ENCODE results near the gene ATPAF1. TPM values are rescaled to one million over a fixed set of nuclear protein-coding genes. Genes with fewer than 3 reads are reported as not detected.

Gene ATPAF1
- total RNA-seq, 1 donor from 2014 or later: 79.3 TPM

- no peak overlapping the region for H3K4me2 ChIP-seq
- H3K27ac Mint-ChIP-seq: no peak overlapping the region
- no peak overlapping the region for H3K4me3 ChIP-seq
- H3K9ac ChIP-seq: no peak overlapping the region
- H3K4me3 Mint-ChIP-seq: no peak overlapping the region
- H4K20me1 ChIP-seq (ENCODE audit: low read depth): no peaks in the 10 kb centered on the region
- peaks cover 2% of the 10 kb centered on the region for H3K36me3 Mint-ChIP-seq
- H3K27me3 Mint-ChIP-seq (ENCODE audit: insufficient read depth, low read depth): no peaks in the 10 kb centered on the region
- H3K9me3 ChIP-seq (ENCODE audit: low read depth): no peaks in the 10 kb centered on the region
- TF ChIP-seq EZH2 (IDR thresholded peaks at IDR 0.05) (no peak), EZH2phosphoT487 (IDR thresholded peaks at IDR 0.05) (no peak), CTCF (IDR thresholded peaks at IDR 0.05) (no peak)
- no peaks in the 10 kb centered on the region for H3K27me3 ChIP-seq
- H3K4me1 ChIP-seq: peaks cover 16% of the 10 kb centered on the region
- peaks cover 12% of the 10 kb centered on the region for H3F3A ChIP-seq (ENCODE audit: low read depth)
- H3K9me3 Mint-ChIP-seq: no peaks in the 10 kb centered on the region
- peak; percentile 34 for DNase-seq (ENCODE audit: low spot score)
- H2AFZ ChIP-seq (replicated peaks): no peak overlapping the region
- H3K4me1 Mint-ChIP-seq: no peaks in the 10 kb centered on the region
- H3K79me2 ChIP-seq (ENCODE audit: low read depth): peaks cover 2% of the 10 kb centered on the region
- peak overlapping the region; percentile 6 for H3K27ac ChIP-seq
- H3K36me3 ChIP-seq: peaks cover 1% of the 10 kb centered on the region
These were observed 4.5 kb upstream of the ATPAF1 start for GRCh38 chr1:46672696-46673095.

GRCh38 chr1:46671554-46671953, 3.4 kb upstream of the ATPAF1 start, which contains the start of gene TEX38:
TEX38 (plus strand) TSS chr1:46671854; CDS start chr1:46671935, 81 bp downstream.
- H3K4me3 ChIP-seq: no peak within 1 kb of the TSS
- Mint-ChIP-seq H3K9me3 (no peaks in the 10 kb centered on the region), H3K4me3 (no peak within 1 kb of the TSS), H3K27me3 (ENCODE audit: insufficient read depth, low read depth) (peaks cover 2% of the 10 kb centered on the region), H3K36me3 (no peaks in the 10 kb centered on the region), H3K4me1 (peaks cover 10% of the 10 kb centered on the region), H3K27ac (no peak within 1 kb of the TSS)
- TF ChIP-seq CTCF (IDR thresholded peaks at IDR 0.05): no peak
- TF ChIP-seq EZH2 (IDR thresholded peaks at IDR 0.05): no peak
- no peak for TF ChIP-seq EZH2phosphoT487 (IDR thresholded peaks at IDR 0.05)
- H3K27me3 ChIP-seq: no peaks in the 10 kb centered on the region
- H3K4me1 ChIP-seq: peaks cover 22% of the 10 kb centered on the region
- H4K20me1 ChIP-seq (ENCODE audit: low read depth): peaks cover 8% of the 10 kb centered on the region
- DNase-seq (ENCODE audit: low spot score): no peak
- H3K9ac ChIP-seq: no peak within 1 kb of the TSS
- H3K9me3 ChIP-seq (ENCODE audit: low read depth): no peaks in the 10 kb centered on the region
- peaks cover 13% of the 10 kb centered on the region for H3K79me2 ChIP-seq (ENCODE audit: low read depth)
- H3F3A ChIP-seq (ENCODE audit: low read depth): peaks cover 10% of the 10 kb centered on the region
- H3K36me3 ChIP-seq: no peaks in the 10 kb centered on the region
- H2AFZ ChIP-seq (replicated peaks): no peak within 1 kb of the TSS
- H3K4me2 ChIP-seq: no peak within 1 kb of the TSS
- H3K27ac ChIP-seq: no peak within 1 kb of the TSS

DNA sequence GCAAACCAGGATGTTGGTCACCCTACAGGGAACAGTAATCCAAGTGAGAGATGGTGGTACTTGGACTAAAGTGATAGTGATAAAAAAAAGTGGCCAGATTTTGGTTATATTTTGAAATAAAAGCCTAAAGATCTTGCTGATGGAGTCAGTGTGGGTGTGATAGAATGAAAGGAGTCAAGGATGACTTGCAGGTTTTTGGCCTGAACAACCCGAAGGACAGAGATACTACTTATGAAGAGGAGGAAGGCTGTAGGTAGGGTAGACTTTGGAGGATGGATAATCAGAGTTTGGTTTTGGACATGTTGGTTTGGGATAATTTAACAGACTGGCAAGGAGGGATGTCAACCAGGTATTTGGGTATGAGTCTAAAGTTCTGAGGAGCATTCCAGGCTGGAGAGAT, 2.0 kb upstream of the ATPAF1 start:
- H3K4me3 Mint-ChIP-seq: no peak overlapping the region
- Histone ChIP-seq H3K9me3 (ENCODE audit: low read depth) (no peaks in the 10 kb centered on the region), H3F3A (ENCODE audit: low read depth) (peaks cover 10% of the 10 kb centered on the region), H3K4me1 (peaks cover 25% of the 10 kb centered on the region), H3K9ac (no peak overlapping the region), H3K4me2 (no peak overlapping the region), H3K4me3 (no peak overlapping the region), H3K27ac (no peak overlapping the region), H3K36me3 (no peaks in the 10 kb centered on the region), H3K27me3 (no peaks in the 10 kb centered on the region), H4K20me1 (ENCODE audit: low read depth) (peaks cover 8% of the 10 kb centered on the region), H2AFZ (replicated peaks) (no peak overlapping the region), H3K79me2 (ENCODE audit: low read depth) (peaks cover 18% of the 10 kb centered on the region)
- H3K4me1 Mint-ChIP-seq: peaks cover 15% of the 10 kb centered on the region
- no peaks in the 10 kb centered on the region for H3K36me3 Mint-ChIP-seq
- TF ChIP-seq EZH2 (IDR thresholded peaks at IDR 0.05) (no peak), CTCF (IDR thresholded peaks at IDR 0.05) (no peak), EZH2phosphoT487 (IDR thresholded peaks at IDR 0.05) (no peak)
- no peak for DNase-seq (ENCODE audit: low spot score)
- H3K9me3 Mint-ChIP-seq: no peaks in the 10 kb centered on the region
- H3K27me3 Mint-ChIP-seq (ENCODE audit: insufficient read depth, low read depth): peaks cover 2% of the 10 kb centered on the region
- H3K27ac Mint-ChIP-seq: no peak overlapping the region

All from neural progenitor cell (in vitro differentiated cells).